ENCODE results near the gene PKDCC.

DNA sequence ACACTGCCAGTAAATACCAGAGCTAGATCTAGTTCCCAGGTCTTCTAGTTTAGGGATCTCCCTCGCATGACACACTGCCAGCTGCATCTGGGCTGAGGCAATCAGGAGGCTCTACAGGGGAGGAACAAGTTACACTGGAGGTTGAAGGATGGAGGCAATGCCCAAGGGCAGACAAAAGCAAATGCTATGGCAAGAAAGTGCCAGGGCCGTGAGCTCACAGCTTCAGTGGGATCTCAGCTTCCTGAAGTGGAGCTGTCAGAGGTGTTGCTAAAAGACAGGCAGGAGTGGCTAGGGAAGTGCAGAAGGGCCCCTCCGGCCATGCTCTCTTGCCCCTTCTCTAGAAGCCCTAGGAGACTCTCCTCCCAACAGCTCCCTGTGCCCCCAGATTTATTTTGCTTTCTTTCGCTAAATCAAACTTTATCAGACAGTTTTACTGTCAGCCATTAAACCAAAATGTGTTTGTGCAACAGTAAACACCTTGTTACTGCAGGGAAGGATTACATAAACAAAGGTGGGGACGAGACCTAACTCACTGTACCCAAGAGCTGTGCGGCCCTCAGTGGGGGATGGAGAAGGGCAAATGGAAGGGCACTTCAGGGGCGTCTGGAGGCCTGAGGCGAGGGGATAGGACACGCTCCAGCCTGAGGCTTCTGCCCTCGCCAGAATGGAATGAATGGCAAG lies 39.4 kb upstream of the PKDCC start:
- TF ChIP-seq POLR2A (IDR thresholded peaks at IDR 0.05): no peak
- TF ChIP-seq, protein P1, sequence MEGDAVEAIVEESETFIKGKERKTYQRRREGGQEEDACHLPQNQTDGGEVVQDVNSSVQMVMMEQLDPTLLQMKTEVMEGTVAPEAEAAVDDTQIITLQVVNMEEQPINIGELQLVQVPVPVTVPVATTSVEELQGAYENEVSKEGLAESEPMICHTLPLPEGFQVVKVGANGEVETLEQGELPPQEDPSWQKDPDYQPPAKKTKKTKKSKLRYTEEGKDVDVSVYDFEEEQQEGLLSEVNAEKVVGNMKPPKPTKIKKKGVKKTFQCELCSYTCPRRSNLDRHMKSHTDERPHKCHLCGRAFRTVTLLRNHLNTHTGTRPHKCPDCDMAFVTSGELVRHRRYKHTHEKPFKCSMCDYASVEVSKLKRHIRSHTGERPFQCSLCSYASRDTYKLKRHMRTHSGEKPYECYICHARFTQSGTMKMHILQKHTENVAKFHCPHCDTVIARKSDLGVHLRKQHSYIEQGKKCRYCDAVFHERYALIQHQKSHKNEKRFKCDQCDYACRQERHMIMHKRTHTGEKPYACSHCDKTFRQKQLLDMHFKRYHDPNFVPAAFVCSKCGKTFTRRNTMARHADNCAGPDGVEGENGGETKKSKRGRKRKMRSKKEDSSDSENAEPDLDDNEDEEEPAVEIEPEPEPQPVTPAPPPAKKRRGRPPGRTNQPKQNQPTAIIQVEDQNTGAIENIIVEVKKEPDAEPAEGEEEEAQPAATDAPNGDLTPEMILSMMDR (IDR thresholded peaks at IDR 0.05): no peak
- no peak for TF ChIP-seq EP300 (IDR thresholded peaks at IDR 0.05)

Measured in tibial nerve (tissue), 4 donors.